Fibroblast of mammary gland (primary cell): ENCODE results near the gene ENPP7.
"Not testable (repeated sequence)": the region's sequence is repeated elsewhere in the genome, so short reads cannot be mapped to it uniquely, and the experiment has no call there.

Experiments used
- DNase-seq: peaks from one replicate; pipeline ENCODE4 v3.0.0-alpha.2; 2010; ENCODE audit warnings: low read depth
- H3K4me3 ChIP-seq: 2 replicates; pipeline ENCODE4 v1.5.1; 2011; ENCODE audit warnings: low read depth, mild to moderate bottlenecking, low read length, moderate library complexity; ENCODE audit not compliant: control insufficient read depth
- TF ChIP-seq, protein P1 (sequence below): conservative IDR thresholded peaks from 2 replicates; pipeline ENCODE4 v1.5.1; 2011; ENCODE audit warnings: low read depth, low read length, inconsistent platforms; ENCODE audit not compliant: control insufficient read depth, insufficient read depth

The ENPP7 gene

DNA sequence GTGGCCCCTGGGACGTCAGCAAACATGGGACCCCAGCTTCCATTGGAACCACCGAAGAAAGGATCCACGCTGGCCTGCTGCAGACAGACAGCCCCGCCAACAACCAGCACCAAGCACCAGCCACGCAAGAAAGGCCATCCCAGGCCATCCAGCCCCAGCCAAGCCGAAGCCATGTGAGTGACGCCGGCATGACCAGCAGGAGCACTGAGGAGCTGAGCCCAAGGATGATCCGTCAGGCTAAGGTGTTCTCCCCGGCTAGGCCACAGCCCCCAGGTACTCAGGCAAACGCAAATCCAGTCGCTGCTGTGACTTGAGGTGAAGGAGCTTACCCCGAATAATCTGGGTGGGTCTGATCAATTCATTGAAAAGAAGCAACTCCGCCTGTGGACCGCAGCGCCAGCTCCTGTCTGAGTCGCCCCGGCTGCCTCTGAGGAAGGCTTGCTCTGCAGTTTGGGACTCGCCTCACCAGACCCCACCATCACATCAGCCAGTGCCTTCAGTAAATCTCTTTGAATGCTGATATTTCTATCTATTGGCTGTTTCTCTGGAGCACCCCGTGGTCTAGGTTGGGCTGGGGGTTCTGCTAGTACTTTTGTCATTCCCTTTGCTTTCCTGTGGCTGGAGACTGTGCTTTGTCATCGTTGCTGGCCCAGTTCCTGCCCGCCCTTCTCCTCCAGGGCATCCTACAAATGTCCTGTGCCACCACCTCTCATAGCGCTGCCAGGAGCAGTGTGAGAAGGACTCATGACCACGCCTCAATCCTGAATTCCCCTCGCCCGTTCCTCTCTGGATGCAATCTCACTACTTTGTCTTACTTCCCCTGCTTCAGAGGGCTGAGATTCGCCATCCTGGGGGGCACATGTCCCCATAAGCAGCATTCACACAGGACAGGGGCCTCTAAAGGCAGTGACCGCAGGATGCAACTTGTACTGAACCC lies 39.1 kb downstream of the ENPP7 start:
- TF ChIP-seq, protein P1, sequence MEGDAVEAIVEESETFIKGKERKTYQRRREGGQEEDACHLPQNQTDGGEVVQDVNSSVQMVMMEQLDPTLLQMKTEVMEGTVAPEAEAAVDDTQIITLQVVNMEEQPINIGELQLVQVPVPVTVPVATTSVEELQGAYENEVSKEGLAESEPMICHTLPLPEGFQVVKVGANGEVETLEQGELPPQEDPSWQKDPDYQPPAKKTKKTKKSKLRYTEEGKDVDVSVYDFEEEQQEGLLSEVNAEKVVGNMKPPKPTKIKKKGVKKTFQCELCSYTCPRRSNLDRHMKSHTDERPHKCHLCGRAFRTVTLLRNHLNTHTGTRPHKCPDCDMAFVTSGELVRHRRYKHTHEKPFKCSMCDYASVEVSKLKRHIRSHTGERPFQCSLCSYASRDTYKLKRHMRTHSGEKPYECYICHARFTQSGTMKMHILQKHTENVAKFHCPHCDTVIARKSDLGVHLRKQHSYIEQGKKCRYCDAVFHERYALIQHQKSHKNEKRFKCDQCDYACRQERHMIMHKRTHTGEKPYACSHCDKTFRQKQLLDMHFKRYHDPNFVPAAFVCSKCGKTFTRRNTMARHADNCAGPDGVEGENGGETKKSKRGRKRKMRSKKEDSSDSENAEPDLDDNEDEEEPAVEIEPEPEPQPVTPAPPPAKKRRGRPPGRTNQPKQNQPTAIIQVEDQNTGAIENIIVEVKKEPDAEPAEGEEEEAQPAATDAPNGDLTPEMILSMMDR = no peak
- H3K4me3 ChIP-seq = no peak overlapping the region
- no peak for DNase-seq

DNA sequence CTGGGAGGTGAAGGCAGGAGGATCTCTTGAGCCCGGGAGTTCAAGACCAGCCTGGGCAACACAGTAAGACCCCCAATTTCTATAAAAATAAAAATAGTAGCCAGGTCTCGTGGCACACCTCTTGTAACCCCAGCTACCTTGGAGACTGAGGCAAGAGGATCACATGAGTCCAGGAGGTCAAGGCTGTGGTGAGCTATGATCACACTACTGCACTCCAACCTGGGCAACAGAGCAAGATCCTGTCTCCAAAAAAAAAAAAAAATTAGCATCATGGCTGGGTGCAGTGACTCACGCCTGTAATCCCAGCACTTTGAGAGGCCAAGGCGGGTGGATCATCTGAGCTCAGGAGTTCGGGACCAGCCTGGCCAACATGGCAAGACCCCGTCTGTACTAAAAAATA lies 40.5 kb downstream of the ENPP7 start:
- H3K4me3 ChIP-seq = no peak overlapping the region
- DNase-seq = no peak
- TF ChIP-seq, protein P1 = no peak

DNA sequence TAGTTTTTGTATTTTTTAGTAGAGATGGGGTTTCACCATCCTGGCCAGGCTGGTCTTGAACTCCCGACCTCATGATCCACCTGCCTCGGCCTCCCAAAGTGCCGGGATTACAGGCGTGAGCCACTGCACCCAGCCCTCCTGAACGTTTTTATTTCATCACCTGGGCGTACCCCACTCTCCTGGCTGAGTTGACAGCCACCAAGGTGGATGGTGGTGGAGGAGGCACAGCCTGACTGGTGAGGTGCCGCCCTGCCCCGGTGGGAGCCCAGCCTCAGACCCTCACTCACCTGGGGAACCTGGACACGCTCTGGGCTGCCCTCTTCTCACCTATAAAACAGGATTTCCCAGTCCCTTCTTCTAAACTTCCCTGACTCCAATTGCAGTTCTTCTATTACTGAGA lies 42.0 kb downstream of the ENPP7 start:
- not testable (repeated sequence) for DNase-seq, H3K4me3 ChIP-seq

DNA sequence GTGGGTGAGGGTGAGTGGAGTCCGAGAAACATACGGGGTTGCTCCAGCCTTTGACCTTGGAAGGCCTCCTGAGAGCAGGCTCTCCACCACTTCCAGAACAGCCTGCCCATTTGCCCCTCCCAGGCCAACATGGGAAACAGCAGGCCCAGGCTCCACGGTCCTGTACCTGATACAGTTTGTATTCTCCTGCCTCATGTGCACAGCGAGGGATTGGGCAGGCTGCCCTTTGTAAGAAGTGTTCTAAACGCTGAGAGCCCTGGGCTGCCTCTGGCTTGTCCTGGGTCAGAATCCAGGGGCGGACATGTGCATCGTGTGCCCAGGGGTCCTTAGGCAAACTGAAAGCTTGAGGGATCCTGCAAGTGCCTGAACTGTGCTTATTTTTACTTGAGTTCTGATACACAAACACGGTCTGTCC lies 43.8 kb downstream of the ENPP7 start:
- DNase-seq = no peak
- no peak overlapping the region for H3K4me3 ChIP-seq
- TF ChIP-seq, protein P1 = no peak

DNA sequence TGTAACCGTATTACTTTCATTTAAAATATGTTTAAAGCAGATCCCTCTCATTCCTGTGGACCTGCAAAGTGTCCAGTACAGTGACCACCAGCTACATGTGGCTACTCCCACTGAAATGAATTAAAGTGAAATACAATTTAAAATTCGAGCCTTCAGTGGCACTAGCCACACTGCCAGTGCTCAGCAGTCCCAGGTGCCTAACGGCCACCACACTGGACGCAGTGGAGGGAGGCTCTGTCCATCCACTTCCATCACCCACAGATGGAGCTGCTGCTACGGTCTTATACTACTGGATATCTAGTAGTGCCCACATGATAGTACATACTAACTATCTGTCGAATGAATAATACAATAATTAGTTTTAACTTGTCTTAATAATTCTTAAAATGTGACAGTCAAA lies 44.9 kb downstream of the ENPP7 start:
- TF ChIP-seq, protein P1 = no peak
- no peak for DNase-seq
- no peak overlapping the region for H3K4me3 ChIP-seq

DNA sequence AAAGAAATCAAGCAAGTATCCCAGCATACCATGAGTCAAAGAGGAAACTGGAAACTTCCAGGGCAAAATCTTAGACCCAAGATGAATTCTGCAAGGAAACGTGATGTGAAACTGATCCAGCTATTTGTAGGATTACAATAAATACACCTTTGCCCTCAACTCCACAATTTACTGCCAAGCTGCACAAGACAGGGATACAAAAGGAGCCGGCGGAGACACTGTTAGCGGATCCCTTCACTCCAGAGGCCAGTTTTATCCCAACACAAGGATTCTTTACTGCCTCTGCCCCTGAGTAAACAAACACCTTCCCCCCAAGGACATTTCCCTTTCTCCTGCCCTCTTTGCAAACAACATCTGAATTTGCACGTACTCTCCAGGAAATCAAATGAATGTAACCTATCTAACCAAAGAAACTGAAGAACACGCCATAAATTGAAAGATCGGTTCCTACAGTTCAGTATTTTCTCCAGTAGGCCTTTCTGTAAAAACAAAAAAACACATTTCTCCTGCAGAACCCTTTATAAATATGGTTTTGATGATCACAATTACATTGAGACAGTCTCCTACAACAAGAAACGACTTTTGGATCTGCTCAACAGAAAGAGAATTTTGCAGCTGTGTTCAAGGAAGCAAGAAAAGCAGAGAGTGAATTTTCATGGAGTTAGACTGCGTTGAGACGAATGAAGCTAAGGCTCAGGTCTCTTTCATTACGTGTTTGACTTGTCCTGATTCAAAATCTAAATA lies 45.8 kb downstream of the ENPP7 start:
- DNase-seq = no peak
- no peak overlapping the region for H3K4me3 ChIP-seq
- TF ChIP-seq, protein P1 = no peak
